IMR-90 (cell line): ENCODE measurements around the gene PLGRKT. TPM values are rescaled to one million over a fixed set of nuclear protein-coding genes. Genes with fewer than 3 reads are reported as not detected.

ENCODE experiments used
- ATAC-seq: fragments of 200-7000 bp; cut with Tn5 transposase; 2 replicates; pipeline ENCODE4 v1.9.1; 2020; ENCODE audit warnings: low read depth, mild to moderate bottlenecking, moderate library complexity
- BruUV-seq: library from RNA; stranded (reverse); fragments of 400-500 nt; replicated peaks from 2 replicates; lab custom pipeline; 2021; lab: Mats Ljungman, UMichigan
- CTCF ChIA-PET: fragments of 300-600 bp; formaldehyde crosslinking; extraction: SDS; loops from one replicate; lab custom pipeline; 2021; ENCODE audit warnings: antibody characterized with exemption; lab: Yijun Ruan, JAX
- POLR2A ChIA-PET: fragments of 300-600 bp; sonication (Branson Sonifier 250); formaldehyde crosslinking; loops from one replicate; lab custom pipeline; 2022; ENCODE audit warnings: antibody characterized with exemption; ENCODE audit not compliant: unreplicated experiment; lab: Charles Lee
- DNase-seq: peaks from one replicate; pipeline ENCODE4 v3.0.0; 2013
- H2AFZ ChIP-seq: replicated peaks from 2 replicates; pipeline ENCODE3; 2013; ENCODE audit warnings: low read length, mild to moderate bottlenecking; ENCODE audit not compliant: poor library complexity
- H2AK5ac ChIP-seq: 2 replicates; pipeline ENCODE4 v1.6.1; 2013; ENCODE audit warnings: low read depth, low read length, inconsistent platforms
- H2AK9ac ChIP-seq: replicated peaks from 2 replicates; pipeline ENCODE3; 2013; ENCODE audit warnings: mild to moderate bottlenecking, low read depth, low read length, moderate library complexity; ENCODE audit not compliant: poor library complexity
- H2BK120ac ChIP-seq: 2 replicates; pipeline ENCODE4 v1.6.1; 2013; ENCODE audit warnings: low read depth, low read length, inconsistent platforms
- H2BK15ac ChIP-seq: 3 replicates; pipeline ENCODE4 v1.6.1; 2013; ENCODE audit warnings: low read depth, low read length, inconsistent platforms
- H2BK20ac ChIP-seq: 2 replicates; pipeline ENCODE4 v1.6.1; 2013; ENCODE audit warnings: low read depth, mild to moderate bottlenecking, inconsistent platforms, low read length, moderate library complexity
- H2BK5ac ChIP-seq: 2 replicates; pipeline ENCODE4 v1.6.1; 2013; ENCODE audit warnings: mild to moderate bottlenecking, low read depth, low read length, inconsistent platforms; ENCODE audit not compliant: poor library complexity, severe bottlenecking
- H3K14ac ChIP-seq: replicated peaks from 2 replicates; pipeline ENCODE4 v1.6.1; 2013; ENCODE audit warnings: low read depth, low read length, inconsistent platforms
- H3K18ac ChIP-seq: 2 replicates; pipeline ENCODE4 v1.6.1; 2013; ENCODE audit warnings: low read depth, low read length, control low read depth
- H3K23ac ChIP-seq: 2 replicates; pipeline ENCODE4 v1.6.1; 2013; ENCODE audit warnings: low read depth, low read length, inconsistent platforms
- H3K27ac ChIP-seq: 2 replicates; pipeline ENCODE4 v1.5.1; 2013; ENCODE audit warnings: mild to moderate bottlenecking, control low read depth, low read length; ENCODE audit not compliant: insufficient read depth
- H3K27me3 ChIP-seq: 2 replicates; pipeline ENCODE4 v1.6.1; 2013; ENCODE audit warnings: low read length; ENCODE audit not compliant: control insufficient read depth, insufficient read depth
- H3K36me3 ChIP-seq: 2 replicates; pipeline ENCODE4 v1.6.1; 2013; ENCODE audit warnings: low read length, mixed read lengths; ENCODE audit not compliant: control insufficient read depth, insufficient read depth
- H3K4ac ChIP-seq: 2 replicates; pipeline ENCODE4 v1.6.1; 2013; ENCODE audit warnings: low read depth, low read length, inconsistent platforms
- H3K4me1 ChIP-seq: 2 replicates; pipeline ENCODE4 v1.6.1; 2013; ENCODE audit warnings: low read length, mixed read lengths; ENCODE audit not compliant: control insufficient read depth, insufficient read depth
- H3K4me2 ChIP-seq: 2 replicates; pipeline ENCODE4 v1.6.1; 2013; ENCODE audit warnings: low read depth, mild to moderate bottlenecking, control low read depth, low read length, moderate library complexity
- H3K4me3 ChIP-seq: 2 replicates; pipeline ENCODE4 v1.5.1; 2013; ENCODE audit warnings: low read depth, mild to moderate bottlenecking, control low read depth, low read length, moderate library complexity; ENCODE audit not compliant: insufficient read depth
- H3K56ac ChIP-seq: 2 replicates; pipeline ENCODE4 v1.6.1; 2013; ENCODE audit warnings: low read length, inconsistent platforms; ENCODE audit not compliant: insufficient read depth; ENCODE audit errors: extremely low read depth
- H3K79me1 ChIP-seq, 2 experiments: 2 replicates each; pipeline ENCODE4 v1.6.1; 2013; ENCODE audit warnings: low read length in 2 of 2, inconsistent platforms in 1 of 2, low read depth in 1 of 2
- H3K9ac ChIP-seq: 2 replicates; pipeline ENCODE4 v1.6.1; 2013; ENCODE audit warnings: low read depth, low read length, control low read depth
- H3K9me1 ChIP-seq: 2 replicates; pipeline ENCODE4 v1.6.1; 2013; ENCODE audit warnings: low read length, inconsistent platforms; ENCODE audit not compliant: insufficient read depth
- H3K9me3 ChIP-seq: 2 replicates; pipeline ENCODE4 v1.6.1; 2013; ENCODE audit warnings: low read length; ENCODE audit not compliant: control insufficient read depth, insufficient read depth
- H4K20me1 ChIP-seq: 2 replicates; pipeline ENCODE4 v1.6.1; 2013; ENCODE audit warnings: low read length, inconsistent platforms; ENCODE audit not compliant: insufficient read depth
- H4K5ac ChIP-seq: 2 replicates; pipeline ENCODE4 v1.6.1; 2013; ENCODE audit warnings: mild to moderate bottlenecking, low read depth, low read length, control low read depth
- H4K8ac ChIP-seq, 2 experiments: 2 replicates each; pipeline ENCODE4 v1.6.1; 2013; ENCODE audit warnings: low read depth in 2 of 2, low read length in 2 of 2, control low read depth in 1 of 2, inconsistent platforms in 1 of 2
- H4K91ac ChIP-seq: 2 replicates; pipeline ENCODE4 v1.6.1; 2013; ENCODE audit warnings: low read depth, low read length, inconsistent platforms; ENCODE audit not compliant: insufficient read depth
- CHD1 ChIP-seq: IDR thresholded peaks from 2 replicates; pipeline ENCODE4 v1.6.1; 2012; ENCODE audit warnings: low read depth, low read length, improper control_type of control experiment
- FOS ChIP-seq: fragments of 150-350 bp; IDR thresholded peaks from 2 replicates; pipeline ENCODE4 v1.6.1; 2016; ENCODE audit warnings: low read depth, low read length
- MAFK ChIP-seq: IDR thresholded peaks from 2 replicates; pipeline ENCODE4 v1.6.1; 2012; ENCODE audit warnings: low read depth, low read length, improper control_type of control experiment
- MAZ ChIP-seq: IDR thresholded peaks from 2 replicates; pipeline ENCODE4 v1.6.1; 2012; ENCODE audit warnings: low read depth, mild to moderate bottlenecking, low read length, improper control_type of control experiment, moderate library complexity, borderline replicate concordance
- MXI1 ChIP-seq: IDR thresholded peaks from 2 replicates; pipeline ENCODE4 v1.6.1; 2012; ENCODE audit warnings: low read depth, mild to moderate bottlenecking, low read length, moderate library complexity, borderline replicate concordance
- NFE2L2 ChIP-seq: fragments of 150-350 bp; IDR thresholded peaks from 2 replicates; pipeline ENCODE4 v1.6.1; 2016; ENCODE audit warnings: low read depth, mild to moderate bottlenecking, low read length
- POLR2A ChIP-seq: IDR thresholded peaks from 2 replicates; pipeline ENCODE4 v1.6.1; 2012; ENCODE audit warnings: mild to moderate bottlenecking, low read depth, low read length
- RCOR1 ChIP-seq: IDR thresholded peaks from 2 replicates; pipeline ENCODE4 v1.6.1; 2012; ENCODE audit warnings: mild to moderate bottlenecking, low read length, improper control_type of control experiment; ENCODE audit not compliant: insufficient replicate concordance
- SMC3 ChIP-seq: fragments of 150-350 bp; IDR thresholded peaks from 2 replicates; pipeline ENCODE4 v1.6.1; 2016; ENCODE audit warnings: low read depth, mild to moderate bottlenecking, antibody characterized with exemption, low read length, moderate library complexity
- WGBS, 2 experiments: methylation state at CpG; one replicate each; pipeline versions ENCODE4 v1.1.5 to v1.1.7; 2013; ENCODE audit warnings: missing lambda C conversion rate in 2 of 2; ENCODE audit not compliant: insufficient read length in 1 of 2; ENCODE audit errors: extremely low coverage in 2 of 2; 5-methylcytosine and 5-hydroxymethylcytosine counted together
- dilution Hi-C: fragments of 300-500 bp; cut with HindIII; formaldehyde crosslinking; loops from one replicate; pipeline ENCODE4 v1.14.3; 2018; ENCODE audit warnings: low sequenced_read_pairs; ENCODE audit not compliant: unreplicated experiment
- in situ Hi-C: fragments of 300-500 bp; cut with MboI; formaldehyde crosslinking; loops from 3 replicates; pipeline ENCODE4 v1.14.3; 2019; ENCODE audit warnings: low sequenced_read_pairs, inconsistent platforms, mixed read lengths
- intact Hi-C: fragments of 100-400 bp; cut with micrococcal nuclease; formaldehyde crosslinking; loops from 2 replicates; pipeline ENCODE4 v1.10.0; 2022
- polyA plus RNA-seq, 3 experiments: library from polyadenylated mRNA; depleted of rRNA; stranded (reverse); fragments of >200 nt; gene quantifications; 2 replicates each; pipeline ENCODE4 v1.2.3, GENCODE V29; 2012; ENCODE audit warnings: low replicate concordance in 1 of 3
- total RNA-seq: library from RNA; depleted of rRNA; stranded (reverse); fragments of >200 nt; gene quantifications from 2 replicates; pipeline ENCODE4 v1.2.3, GENCODE V29; 2012

PLGRKT gene
- total and polyA plus RNA-seq, 2 of the 4 experiments (the other 2 are of a cell fraction), result 10.8 to 12.7 TPM

- TF ChIP-seq NFE2L2, result no peak
- no peak for TF ChIP-seq MAZ
- TF ChIP-seq SMC3, result no peak
- no peak for TF ChIP-seq RCOR1
- TF ChIP-seq POLR2A, result no peak
- no peak for TF ChIP-seq MXI1
- TF ChIP-seq CHD1, result no peak
- TF ChIP-seq MAFK, result no peak
- no peak for TF ChIP-seq FOS
- ATAC-seq, result no peak
- Histone ChIP-seq H2AK5ac (no peak overlapping the region), H3K18ac (no peak overlapping the region), H4K91ac (no peak overlapping the region), H2BK20ac (no peak overlapping the region), H2AFZ (no peak overlapping the region), H3K23ac (no peak overlapping the region), H4K8ac (no peak overlapping the region), H2BK5ac (no peak overlapping the region), H4K5ac (no peak overlapping the region), H3K27me3 (no peaks in the 10 kb centered on the region), H3K27ac (no peak overlapping the region), H2BK120ac (no peak overlapping the region), H3K9ac (no peak overlapping the region), H3K9me1 (peaks cover 4% of the 10 kb centered on the region; the same call in 1 of the 2 replicates), H3K9me3 (no peaks in the 10 kb centered on the region), H3K56ac (no peak overlapping the region), H3K4me3 (no peak overlapping the region), H3K79me1 (peaks cover 2 to 3% of the 10 kb centered on the region in 2 experiments; a peak in 2 of 4 replicates), H3K4me1 (no peaks in the 10 kb centered on the region), H3K4ac (no peak overlapping the region), H3K4me2 (no peak overlapping the region), H4K20me1 (no peaks in the 10 kb centered on the region), H2AK9ac (no peak overlapping the region), H3K36me3 (peaks cover 2% of the 10 kb centered on the region; the same call in 1 of the 2 replicates), H2BK15ac (no peak overlapping the region), H3K14ac (no peak overlapping the region)
- no peak for DNase-seq
- intact Hi-C loops (no loop called here), in situ Hi-C loops (loop anchor here (25.0 kb wide), 1 partner anchor 667 kb away; no protein-coding TSS in a partner anchor), dilution Hi-C loops (no loop called here)
- BruUV-seq, result no TSS peak
- WGBS, 2 experiments, result no CpG with 5 or more reads among the region's 2 CpGs
- ChIA-PET CTCF (interaction anchor here (1.1 kb wide), 1 partner anchor 172 kb away, joined by 7 read pairs; no protein-coding TSS in a partner anchor), POLR2A (no interaction called here)
Observed at GRCh38 chr9:5428794-5429528, 8.8 kb downstream of the PLGRKT start.
